Small intestine (tissue), 16 donors: Measurements from ENCODE around the gene DNAH12. TPM values are rescaled to one million over a fixed set of nuclear protein-coding genes. Genes with fewer than 3 reads are reported as not detected.

Experiments
- DNase-seq, 2 donors: peaks; one replicate each; pipeline versions ENCODE4 v3.0.0 to v3.0.0-alpha.2; 2013
- FAIRE-seq: peaks from 2 replicates; lab custom pipeline; 2012; peaks lifted over from hg19 to GRCh38; lab: Jason Lieb, UNC
- H3K27ac ChIP-seq, 3 donors: one replicate each; pipeline ENCODE4 v1.5.1; 2013; ENCODE audit warnings: low read length in 2 of 3, mild to moderate bottlenecking in 2 of 3, control low read depth in 1 of 3, inconsistent platforms in 1 of 3, low read depth in 1 of 3, moderate library complexity in 1 of 3
- H3K27me3 ChIP-seq, 3 donors: one replicate each; pipeline ENCODE4 v1.6.1; 2013; ENCODE audit warnings: low read length in 3 of 3, inconsistent platforms in 1 of 3; ENCODE audit not compliant: control insufficient read depth in 3 of 3, insufficient read depth in 3 of 3
- H3K36me3 ChIP-seq, 3 donors: one replicate each; pipeline ENCODE4 v1.6.1; 2013; ENCODE audit warnings: low read length in 3 of 3, inconsistent platforms in 1 of 3, low read depth in 1 of 3, mild to moderate bottlenecking in 1 of 3, moderate library complexity in 1 of 3; ENCODE audit not compliant: control insufficient read depth in 3 of 3, insufficient read depth in 2 of 3
- H3K4me1 ChIP-seq, 3 donors: one replicate each; pipeline ENCODE4 v1.6.1; 2013; ENCODE audit warnings: low read length in 2 of 3, inconsistent platforms in 1 of 3, low read depth in 1 of 3, mild to moderate bottlenecking in 1 of 3, moderate library complexity in 1 of 3; ENCODE audit not compliant: control insufficient read depth in 3 of 3, insufficient read depth in 2 of 3
- H3K4me3 ChIP-seq, 3 donors: one replicate each; pipeline ENCODE4 v1.5.1; 2013; ENCODE audit warnings: low read length in 3 of 3, control low read depth in 1 of 3, inconsistent platforms in 1 of 3, low read depth in 1 of 3, mild to moderate bottlenecking in 1 of 3, moderate library complexity in 1 of 3
- H3K9me3 ChIP-seq, 2 donors: one replicate each; pipeline ENCODE4 v1.6.1; 2013; ENCODE audit warnings: low read depth in 1 of 2, low read length in 1 of 2; ENCODE audit not compliant: control insufficient read depth in 2 of 2, insufficient read depth in 1 of 2
- WGBS, 3 donors: extraction: QIAGEN DNeasy Blood & Tissue Kit; methylation state at CpG; one replicate each; pipeline ENCODE4 v1.1.7; 2013; 5-methylcytosine and 5-hydroxymethylcytosine counted together
- long read RNA-seq, 10 donors: transcript quantifications; one replicate each; lab custom pipeline, GENCODE V29; 2026
- polyA plus RNA-seq, 4 donors: library from polyadenylated mRNA; stranded (reverse) in 3 of 4; unstranded in 1 of 4; fragments of 200-250 nt in 3 of 4; fragments of 120-200 nt in 1 of 4; gene quantifications; one replicate each; pipeline versions ENCODE4 v1.2.1 to v1.2.3, GENCODE V29; 2013
- donor health status: healthy with polysubstance abuse.
- donor health status: control.
- donor health status: control.
- donor health status: Bipolar disorder and iron deficiency.
- donor health status: healthy.

Gene DNAH12
- 1 to 10 TPM in 1 of 4 donors, under 1 TPM in 1, not detected in 2; 0.10 to 2.1 TPM for polyA plus RNA-seq
- long read RNA-seq, donor 1, result 0 reads
- long read RNA-seq, donor 2, result 0 reads
- long read RNA-seq, donor 3, result 0 reads
- long read RNA-seq, donor 4, result 0 reads
- long read RNA-seq, donor 5, result 0 reads
- long read RNA-seq, donor 6, result 0 reads
- long read RNA-seq, donor 7, result 0 reads
- long read RNA-seq, donor 8, result 0 reads
- long read RNA-seq, donor 9, result 0 reads
- long read RNA-seq, donor 10, result 0 reads

DNA sequence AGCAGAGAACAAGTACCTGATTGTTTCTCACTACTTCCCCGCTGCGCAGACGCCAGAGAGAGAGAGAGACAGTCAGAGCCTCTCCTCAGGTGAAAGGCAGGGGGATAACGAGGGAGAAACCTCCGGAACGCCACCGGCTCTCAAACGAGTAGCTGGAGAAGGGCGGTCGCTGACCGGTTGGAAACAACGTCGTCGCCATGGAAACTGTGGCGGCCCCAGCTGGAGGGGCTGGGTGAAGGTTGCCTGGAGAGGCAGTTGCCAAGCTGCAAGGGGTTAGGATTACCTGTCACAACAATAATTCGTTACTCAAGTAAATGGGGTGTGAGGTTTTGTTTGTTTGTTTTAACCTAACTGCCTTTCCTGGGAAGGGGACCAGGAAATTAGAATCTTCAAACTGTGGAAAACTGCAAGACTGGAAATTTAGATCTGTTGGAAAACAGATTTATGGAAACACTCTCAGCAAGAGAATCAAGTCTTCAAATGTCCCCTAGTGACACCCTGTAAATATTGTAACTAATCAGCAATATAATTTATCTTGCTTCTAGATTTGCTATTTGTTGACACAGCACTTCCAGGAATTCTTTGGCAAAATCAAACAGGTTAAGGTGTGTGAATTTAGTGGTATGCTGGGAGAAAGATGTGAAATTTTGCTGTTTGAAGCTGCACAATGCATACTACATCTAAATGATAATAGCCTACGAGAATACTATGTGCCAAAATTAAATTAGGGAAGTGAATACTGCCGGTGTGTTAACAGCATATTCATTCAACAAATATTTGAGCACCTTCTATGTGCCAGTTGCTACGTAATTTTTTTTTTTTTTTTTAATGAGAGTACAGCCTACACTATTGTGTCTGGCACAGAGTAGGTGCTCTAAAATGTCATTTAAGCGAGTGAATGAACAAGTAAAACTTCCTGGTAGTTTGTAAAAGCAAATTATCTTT is at the start of gene DNAH12:
TSS of gene DNAH12 (minus strand) at position 164 of the 945 bp plus-strand sequence. CDS start 1,474 bp downstream, outside the sequence.
- Histone ChIP-seq H3K27ac (no peak within 1 kb of the TSS), H3K4me3 (peak within 1 kb of the TSS in 2 of 3 donors; percentile 25 to 37), H3K27me3 (no peaks in the 10 kb centered on the region), H3K9me3 (no peaks in the 10 kb centered on the region), H3K4me1 (peaks cover 0 to 6% (median 0%) of the 10 kb centered on the region in 3 donors), H3K36me3 (no peaks in the 10 kb centered on the region)
- FAIRE-seq (no peak), DNase-seq (peak; percentile 25 to 69)
- WGBS, 3 donors, result 3 to 9% (median 6%) methylated on average over 20 of the region's 20 CpGs

- Histone ChIP-seq H3K36me3 (peaks cover 0 to 28% (median 0%) of the 10 kb centered on the region in 3 donors), H3K4me3 (no peak overlapping the region), H3K27ac (no peak overlapping the region), H3K9me3 (no peaks in the 10 kb centered on the region), H3K27me3 (no peaks in the 10 kb centered on the region), H3K4me1 (peaks cover 0 to 5% (median 3%) of the 10 kb centered on the region in 3 donors)
- FAIRE-seq (no peak), DNase-seq (no peak)
- whole genome bisulfite sequencing, 3 donors, result 50 to 64% (median 56%) methylated on average over 6 of the region's 6 CpGs
Observed at GRCh38 chr3:57592306-57592705, 48.2 kb upstream of the DNAH12 start.

DNA sequence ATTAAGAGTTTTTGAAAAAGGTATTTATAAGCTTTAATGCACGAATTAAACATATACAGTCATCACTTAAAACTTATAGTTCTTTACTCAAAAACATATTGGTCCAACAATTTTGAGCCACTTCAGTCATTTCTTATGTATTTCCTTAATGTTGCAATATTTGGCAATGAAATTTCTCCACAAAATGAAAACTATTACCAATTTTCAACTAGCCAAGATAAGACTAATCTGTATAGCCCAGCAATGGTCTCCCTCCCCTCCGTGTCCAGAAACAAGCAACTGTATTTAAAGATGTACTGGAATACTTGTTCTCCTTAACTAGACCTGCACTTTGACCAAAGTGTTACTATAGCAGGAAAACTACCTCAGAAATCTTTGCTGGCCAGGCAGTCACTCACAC is 43.8 kb upstream of the DNAH12 start:
- no peak overlapping the region for H3K4me3 ChIP-seq
- H3K4me1 ChIP-seq, result peaks cover 2 to 4% (median 4%) of the 10 kb centered on the region in 3 donors
- peaks cover 0 to 26% (median 0%) of the 10 kb centered on the region in 3 donors for H3K36me3 ChIP-seq
- no peaks in the 10 kb centered on the region for H3K27me3 ChIP-seq
- FAIRE-seq, result no peak
- DNase-seq, result no peak
- no peak overlapping the region for H3K27ac ChIP-seq
- WGBS, 3 donors, result 58 to 73% (median 71%) methylated on average over 2 of the region's 2 CpGs
- no peaks in the 10 kb centered on the region for H3K9me3 ChIP-seq

DNA sequence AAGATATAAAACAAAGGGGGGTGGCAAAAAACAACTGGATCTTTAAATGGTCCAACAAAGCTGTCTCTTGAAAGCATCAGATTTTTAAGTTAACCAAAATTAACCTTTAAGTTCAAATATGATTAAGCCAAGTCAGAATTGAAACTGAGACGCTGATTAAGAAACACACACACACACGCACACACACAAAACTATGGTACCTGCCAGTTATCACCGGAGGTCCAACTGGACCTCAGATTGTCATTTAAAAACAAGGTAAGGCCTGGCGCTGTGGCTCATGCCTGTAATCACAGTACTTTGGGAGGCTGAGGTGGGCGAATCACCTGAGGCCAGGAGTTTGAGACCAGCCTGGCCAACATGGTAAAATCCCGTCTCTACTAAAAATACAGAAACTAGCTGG is 42.6 kb upstream of the DNAH12 start:
- Histone ChIP-seq H3K9me3 (no peaks in the 10 kb centered on the region), H3K27ac (no peak overlapping the region), H3K4me3 (no peak overlapping the region), H3K36me3 (peaks cover 0 to 24% (median 0%) of the 10 kb centered on the region in 3 donors), H3K27me3 (no peaks in the 10 kb centered on the region), H3K4me1 (peaks cover 0 to 7% (median 2%) of the 10 kb centered on the region in 3 donors)
- FAIRE-seq (no peak), DNase-seq (no peak)
- WGBS, 3 donors, result 71 to 74% (median 73%) methylated on average over 6 of the region's 6 CpGs

DNA sequence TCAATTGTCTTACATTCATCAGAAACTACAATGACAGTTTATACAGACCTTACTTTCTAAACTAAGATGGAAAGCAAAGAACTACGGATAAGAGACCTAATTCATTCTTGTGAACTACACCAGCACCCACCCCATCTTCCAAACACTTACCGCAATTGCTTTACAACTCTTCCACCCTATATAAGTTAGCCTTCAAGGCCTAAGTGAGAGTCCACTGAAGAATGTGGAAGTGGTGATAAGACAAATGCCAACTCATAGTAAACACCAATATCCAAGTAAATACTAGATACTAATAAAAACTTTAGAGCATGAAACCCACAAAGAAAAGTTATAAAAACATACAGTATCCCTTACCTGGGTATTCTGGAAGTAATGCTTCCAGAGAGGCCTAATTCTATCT is 39.4 kb upstream of the DNAH12 start:
- FAIRE-seq (no peak), DNase-seq (no peak)
- Histone ChIP-seq H3K27me3 (no peaks in the 10 kb centered on the region), H3K27ac (peak overlapping the region in 1 of 3 donors; percentile 60), H3K9me3 (no peaks in the 10 kb centered on the region), H3K36me3 (peaks cover 0 to 30% (median 2%) of the 10 kb centered on the region in 3 donors), H3K4me1 (peaks cover 0 to 8% (median 2%) of the 10 kb centered on the region in 3 donors), H3K4me3 (no peak overlapping the region)
- WGBS, 3 donors, result 75 to 82% (median 77%) methylated on average over 2 of the region's 2 CpGs

GRCh38 chr3:57582474-57583168 is 38.5 kb upstream of the DNAH12 start:
- FAIRE-seq, result no peak
- Histone ChIP-seq H3K9me3 (no peaks in the 10 kb centered on the region), H3K27me3 (no peaks in the 10 kb centered on the region), H3K36me3 (peaks cover 0 to 38% (median 6%) of the 10 kb centered on the region in 3 donors), H3K4me1 (peaks cover 0 to 15% (median 2%) of the 10 kb centered on the region in 3 donors), H3K4me3 (no peak overlapping the region), H3K27ac (peak overlapping the region in 2 of 3 donors; percentile 24 to 60)
- WGBS, 3 donors, result 73 to 79% (median 76%) methylated on average over 6 to 7 of the region's 7 CpGs
- no peak for DNase-seq

- Histone ChIP-seq H3K27me3 (no peaks in the 10 kb centered on the region), H3K36me3 (peaks cover 4 to 51% (median 16%) of the 10 kb centered on the region in 3 donors), H3K9me3 (no peaks in the 10 kb centered on the region), H3K4me1 (peaks cover 0 to 14% (median 0%) of the 10 kb centered on the region in 3 donors), H3K4me3 (no peak overlapping the region), H3K27ac (peak overlapping the region in 1 of 3 donors; percentile 35)
- FAIRE-seq, result no peak
- peak in 1 of 2 donors; percentile 37 for DNase-seq
- WGBS, 3 donors, result 84 to 91% (median 87%) methylated on average over 9 of the region's 9 CpGs
Observed at GRCh38 chr3:57577801-57578200, 33.7 kb upstream of the DNAH12 start.
